Activated CD8-positive, alpha-beta memory T cell treated with anti-CD3 and anti-CD28 coated beads, Interleukin-2, amount 10 ng/mL, durations not matched to agents 7 days and 5 days (primary cell): ENCODE results near the gene CHST8. TPM values are rescaled to one million over a fixed set of nuclear protein-coding genes. Genes with fewer than 3 reads are reported as not detected.

ENCODE experiments used
- ATAC-seq: fragments of 150-1000 bp; cut with Tn5 transposase; one replicate; pipeline ENCODE4 v1.10.0; 2021; ENCODE audit warnings: moderate library complexity
- CTCF ChIA-PET: fragments of 350-600 bp; sonication (Branson Sonifier 250); formaldehyde crosslinking; loops from one replicate; lab custom pipeline; 2021; ENCODE audit warnings: antibody characterized with exemption; lab: Charles Lee
- DNase-seq: peaks from one replicate; pipeline ENCODE4 v3.0.0-alpha.2; 2020
- H3K27ac Mint-ChIP-seq: one replicate; pipeline ENCODE4 v1.8.0; 2021; ENCODE audit warnings: mild to moderate bottlenecking, mixed read lengths
- H3K27me3 Mint-ChIP-seq: one replicate; pipeline ENCODE4 v1.8.0; 2021; ENCODE audit warnings: mixed read lengths
- H3K36me3 Mint-ChIP-seq: one replicate; pipeline ENCODE4 v1.8.0; 2021; ENCODE audit warnings: mild to moderate bottlenecking, mixed read lengths
- H3K4me1 Mint-ChIP-seq: one replicate; pipeline ENCODE4 v1.8.0; 2021; ENCODE audit warnings: mixed read lengths
- H3K4me3 Mint-ChIP-seq: one replicate; pipeline ENCODE4 v1.8.0; 2021; ENCODE audit warnings: mild to moderate bottlenecking, moderate library complexity, mixed read lengths
- H3K9me3 Mint-ChIP-seq: one replicate; pipeline ENCODE4 v1.8.0; 2022; ENCODE audit warnings: low read depth, mixed read lengths
- total RNA-seq, 2 experiments: library from RNA; stranded (reverse); gene quantifications; one replicate each; pipeline ENCODE4 v1.2.3, GENCODE V29; 2021

The CHST8 gene
- total RNA-seq, 2 experiments from 2014 or later = not detected

- CTCF ChIA-PET = no interaction called here
- Mint-ChIP-seq H3K9me3 (no peaks in the 10 kb centered on the region), H3K4me3 (no peak overlapping the region), H3K4me1 (no peaks in the 10 kb centered on the region), H3K27ac (no peak overlapping the region), H3K36me3 (no peaks in the 10 kb centered on the region), H3K27me3 (no peaks in the 10 kb centered on the region)
- DNase-seq (no peak), ATAC-seq (no peak)
These were observed 79.8 kb downstream of the CHST8 start for GRCh38 chr19:33701565-33701964.

GRCh38 chr19:33702606-33703437 lies 81.1 kb downstream of the CHST8 start:
- DNase-seq = no peak
- Mint-ChIP-seq H3K9me3 (no peaks in the 10 kb centered on the region), H3K36me3 (no peaks in the 10 kb centered on the region), H3K4me1 (no peaks in the 10 kb centered on the region), H3K27ac (no peak overlapping the region), H3K27me3 (no peaks in the 10 kb centered on the region), H3K4me3 (no peak overlapping the region)
- CTCF ChIA-PET = no interaction called here
- ATAC-seq = no peak

DNA sequence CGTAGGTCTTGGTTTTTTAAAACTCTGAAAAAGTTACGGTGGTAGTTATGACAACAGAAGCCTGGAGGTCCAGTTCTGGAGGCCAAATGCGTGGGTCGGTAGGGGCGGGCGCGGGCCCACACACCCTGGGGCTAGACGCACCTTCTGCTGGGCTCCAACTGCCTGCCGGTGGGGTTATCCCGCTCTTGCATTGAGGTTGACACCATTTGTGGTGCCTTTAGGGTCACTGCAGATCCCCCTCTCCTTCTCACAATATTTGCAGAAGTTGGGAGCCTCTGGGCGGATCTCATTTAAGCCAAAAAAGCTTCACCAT lies 81.6 kb downstream of the CHST8 start:
- Mint-ChIP-seq H3K27ac (no peak overlapping the region), H3K9me3 (no peaks in the 10 kb centered on the region), H3K36me3 (no peaks in the 10 kb centered on the region), H3K4me3 (no peak overlapping the region), H3K4me1 (no peaks in the 10 kb centered on the region), H3K27me3 (peaks cover 4% of the 10 kb centered on the region)
- no peak for DNase-seq
- CTCF ChIA-PET = no interaction called here
- no peak for ATAC-seq

DNA sequence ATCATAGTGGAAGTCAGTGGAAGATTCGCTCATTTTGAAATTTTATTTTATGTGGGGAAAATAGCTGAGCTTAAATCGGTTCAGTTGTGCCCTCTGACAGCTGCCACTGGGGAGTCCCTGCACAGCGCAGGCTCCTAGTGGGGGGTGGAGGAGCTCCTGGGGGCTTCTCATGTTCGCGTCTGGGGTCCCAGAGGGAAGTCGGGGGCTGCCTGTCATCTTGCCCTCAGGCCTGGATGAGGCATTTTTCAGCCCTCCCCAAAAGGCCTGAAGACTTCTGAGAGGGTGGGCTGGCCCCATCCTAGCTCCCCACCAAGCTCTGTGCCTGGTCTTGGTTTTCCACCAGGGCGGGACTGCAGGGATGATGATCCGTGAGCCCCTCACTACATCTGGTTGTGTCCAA lies 82.1 kb downstream of the CHST8 start:
- H3K9me3 Mint-ChIP-seq = no peaks in the 10 kb centered on the region
- H3K36me3 Mint-ChIP-seq = no peaks in the 10 kb centered on the region
- H3K4me3 Mint-ChIP-seq = no peak overlapping the region
- ATAC-seq (no peak), DNase-seq (no peak)
- peaks cover 4% of the 10 kb centered on the region for H3K27me3 Mint-ChIP-seq
- H3K27ac Mint-ChIP-seq = no peak overlapping the region
- H3K4me1 Mint-ChIP-seq = no peaks in the 10 kb centered on the region
- CTCF ChIA-PET = no interaction called here

GRCh38 chr19:33704271-33704670 lies 82.5 kb downstream of the CHST8 start:
- Mint-ChIP-seq H3K27ac (no peak overlapping the region), H3K9me3 (no peaks in the 10 kb centered on the region), H3K27me3 (peaks cover 4% of the 10 kb centered on the region), H3K36me3 (no peaks in the 10 kb centered on the region), H3K4me1 (no peaks in the 10 kb centered on the region), H3K4me3 (no peak overlapping the region)
- CTCF ChIA-PET = no interaction called here
- no peak for DNase-seq
- ATAC-seq = no peak

- CTCF ChIA-PET = interaction anchor here (0.5 kb wide), 1 partner anchor 587 kb away, joined by 3 read pairs; no protein-coding TSS in a partner anchor
- Mint-ChIP-seq H3K36me3 (no peaks in the 10 kb centered on the region), H3K4me1 (no peaks in the 10 kb centered on the region), H3K4me3 (no peak overlapping the region), H3K27me3 (peaks cover 8% of the 10 kb centered on the region), H3K9me3 (no peaks in the 10 kb centered on the region), H3K27ac (no peak overlapping the region)
- DNase-seq (no peak), ATAC-seq (no peak)
These were observed 83.5 kb downstream of the CHST8 start for GRCh38 chr19:33705090-33705847.

DNA sequence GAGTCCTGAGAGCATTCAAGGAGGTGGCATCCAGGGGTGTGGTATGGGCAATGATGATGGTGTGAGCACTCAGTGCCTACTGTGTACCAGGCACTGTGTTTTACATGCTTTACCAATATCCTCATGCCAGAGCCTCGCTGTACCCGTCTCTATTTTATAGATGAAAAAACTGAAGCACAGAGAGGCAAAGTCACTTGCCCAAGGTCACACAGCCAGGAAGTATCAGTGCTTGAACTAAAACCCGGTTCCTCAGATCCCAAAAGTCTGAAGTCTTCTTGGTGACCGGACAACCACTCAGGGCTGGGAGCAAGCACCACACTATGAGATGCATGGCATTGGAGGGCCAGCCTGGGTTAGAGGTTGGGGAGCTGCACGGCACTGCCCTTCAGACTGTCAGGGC lies 84.1 kb downstream of the CHST8 start:
- H3K27ac Mint-ChIP-seq = no peak overlapping the region
- no peaks in the 10 kb centered on the region for H3K4me1 Mint-ChIP-seq
- CTCF ChIA-PET = no interaction called here
- no peaks in the 10 kb centered on the region for H3K36me3 Mint-ChIP-seq
- peaks cover 8% of the 10 kb centered on the region for H3K27me3 Mint-ChIP-seq
- ATAC-seq (no peak), DNase-seq (no peak)
- H3K4me3 Mint-ChIP-seq = no peak overlapping the region
- no peaks in the 10 kb centered on the region for H3K9me3 Mint-ChIP-seq

DNA sequence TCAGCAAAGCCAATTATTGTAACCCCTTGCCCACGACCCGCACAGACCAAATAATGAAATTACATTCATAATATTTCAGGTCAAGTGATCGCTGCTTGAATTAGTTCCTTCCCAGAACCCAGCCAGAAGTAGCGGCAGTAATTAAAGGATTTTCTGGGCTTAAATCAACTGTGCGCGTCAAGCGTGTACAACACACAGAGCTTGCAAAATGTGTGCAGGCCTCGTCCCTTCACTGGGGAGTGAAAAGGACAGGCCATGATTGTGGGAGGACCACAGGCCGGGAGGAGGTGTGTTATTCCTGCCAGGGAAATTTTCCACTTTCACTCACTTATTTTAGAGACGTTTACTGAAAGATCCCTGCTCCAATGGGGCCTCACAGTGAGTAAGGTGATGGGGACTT lies 84.9 kb downstream of the CHST8 start:
- no peak for DNase-seq
- no peak overlapping the region for H3K4me3 Mint-ChIP-seq
- no peak for ATAC-seq
- H3K27me3 Mint-ChIP-seq = peaks cover 8% of the 10 kb centered on the region
- CTCF ChIA-PET = no interaction called here
- no peaks in the 10 kb centered on the region for H3K36me3 Mint-ChIP-seq
- no peaks in the 10 kb centered on the region for H3K4me1 Mint-ChIP-seq
- H3K27ac Mint-ChIP-seq = no peak overlapping the region
- H3K9me3 Mint-ChIP-seq = no peaks in the 10 kb centered on the region

DNA sequence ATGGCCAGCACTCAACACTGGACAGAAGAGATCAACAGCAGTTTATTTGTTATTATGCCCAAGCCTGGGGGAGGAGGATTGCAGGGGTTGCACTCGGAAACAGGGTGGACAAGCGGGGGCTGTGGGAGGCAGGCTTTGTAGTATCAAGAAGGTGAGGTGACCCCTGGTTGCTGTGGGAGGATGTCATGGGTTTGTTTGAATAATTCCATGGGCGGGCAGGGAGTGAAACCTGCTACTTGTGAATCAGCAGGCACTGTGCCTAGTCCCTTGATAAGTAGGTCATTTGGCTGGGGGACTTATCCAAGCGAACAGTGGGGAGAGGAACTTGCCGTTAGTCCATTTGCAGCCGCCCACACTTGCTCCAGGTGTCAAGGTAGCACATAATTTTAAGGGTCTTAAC lies 90.5 kb downstream of the CHST8 start:
- Mint-ChIP-seq H3K4me3 (no peak overlapping the region), H3K36me3 (no peaks in the 10 kb centered on the region), H3K27ac (no peak overlapping the region), H3K4me1 (no peaks in the 10 kb centered on the region), H3K9me3 (no peaks in the 10 kb centered on the region), H3K27me3 (peaks cover 8% of the 10 kb centered on the region)
- no peak for ATAC-seq
- DNase-seq = no peak
- CTCF ChIA-PET = no interaction called here

GRCh38 chr19:33713194-33713593 lies 91.4 kb downstream of the CHST8 start:
- Mint-ChIP-seq H3K4me1 (no peaks in the 10 kb centered on the region), H3K36me3 (no peaks in the 10 kb centered on the region), H3K27ac (no peak overlapping the region), H3K4me3 (no peak overlapping the region), H3K9me3 (no peaks in the 10 kb centered on the region), H3K27me3 (peaks cover 6% of the 10 kb centered on the region)
- ATAC-seq (no peak), DNase-seq (no peak)
- CTCF ChIA-PET = no interaction called here

DNA sequence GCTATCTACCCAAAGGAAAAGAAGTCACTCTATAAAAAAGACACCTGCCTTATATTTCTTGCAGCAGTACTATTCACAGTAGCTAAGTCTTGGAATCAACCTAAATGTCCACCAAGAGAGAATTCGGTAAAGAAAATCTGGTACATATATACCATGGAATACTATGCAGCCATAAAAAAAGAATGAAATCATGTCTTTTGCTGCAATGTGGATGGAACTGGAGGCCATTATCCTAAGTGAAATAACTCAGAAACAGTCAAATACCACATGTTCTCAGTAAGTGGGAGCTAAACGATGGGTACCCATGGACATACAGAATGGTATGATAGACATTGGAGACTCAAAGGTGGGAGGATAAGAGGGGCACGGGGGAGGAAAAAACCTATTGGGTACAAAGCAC lies 92.4 kb downstream of the CHST8 start:
- Mint-ChIP-seq H3K27me3 (peaks cover 4% of the 10 kb centered on the region), H3K36me3 (no peaks in the 10 kb centered on the region), H3K27ac (no peak overlapping the region), H3K4me1 (no peaks in the 10 kb centered on the region), H3K4me3 (no peak overlapping the region), H3K9me3 (no peaks in the 10 kb centered on the region)
- DNase-seq (no peak), ATAC-seq (no peak)
- CTCF ChIA-PET = no interaction called here

GRCh38 chr19:33715462-33715861 lies 93.7 kb downstream of the CHST8 start:
- H3K9me3 Mint-ChIP-seq = no peaks in the 10 kb centered on the region
- H3K27ac Mint-ChIP-seq = no peak overlapping the region
- ATAC-seq = no peak
- no peaks in the 10 kb centered on the region for H3K27me3 Mint-ChIP-seq
- H3K4me1 Mint-ChIP-seq = no peaks in the 10 kb centered on the region
- CTCF ChIA-PET = no interaction called here
- no peaks in the 10 kb centered on the region for H3K36me3 Mint-ChIP-seq
- no peak for DNase-seq
- H3K4me3 Mint-ChIP-seq = no peak overlapping the region

DNA sequence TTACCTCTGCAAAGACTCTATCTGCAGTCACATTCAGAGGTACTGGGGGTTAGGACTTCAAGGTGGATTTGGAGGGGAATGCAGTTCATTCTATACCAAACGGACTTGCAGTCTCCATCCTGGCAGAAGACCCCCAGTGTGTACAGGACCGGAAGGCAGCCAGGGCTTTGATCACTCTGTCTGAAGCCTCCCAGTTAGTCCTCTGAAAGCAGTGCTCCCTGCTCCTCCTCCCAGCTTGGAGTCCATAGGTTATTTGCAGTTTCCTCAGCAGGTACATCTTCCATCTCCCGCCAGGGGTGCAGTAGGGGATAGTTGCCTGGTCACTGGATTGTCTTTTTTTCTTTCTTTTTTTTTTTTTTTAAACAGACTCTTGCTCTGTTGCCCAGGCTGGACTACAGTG lies 96.1 kb downstream of the CHST8 start:
- Mint-ChIP-seq H3K27ac (no peak overlapping the region), H3K4me3 (no peak overlapping the region), H3K36me3 (no peaks in the 10 kb centered on the region), H3K27me3 (no peaks in the 10 kb centered on the region), H3K4me1 (no peaks in the 10 kb centered on the region), H3K9me3 (no peaks in the 10 kb centered on the region)
- DNase-seq (no peak), ATAC-seq (no peak)
- CTCF ChIA-PET = no interaction called here

DNA sequence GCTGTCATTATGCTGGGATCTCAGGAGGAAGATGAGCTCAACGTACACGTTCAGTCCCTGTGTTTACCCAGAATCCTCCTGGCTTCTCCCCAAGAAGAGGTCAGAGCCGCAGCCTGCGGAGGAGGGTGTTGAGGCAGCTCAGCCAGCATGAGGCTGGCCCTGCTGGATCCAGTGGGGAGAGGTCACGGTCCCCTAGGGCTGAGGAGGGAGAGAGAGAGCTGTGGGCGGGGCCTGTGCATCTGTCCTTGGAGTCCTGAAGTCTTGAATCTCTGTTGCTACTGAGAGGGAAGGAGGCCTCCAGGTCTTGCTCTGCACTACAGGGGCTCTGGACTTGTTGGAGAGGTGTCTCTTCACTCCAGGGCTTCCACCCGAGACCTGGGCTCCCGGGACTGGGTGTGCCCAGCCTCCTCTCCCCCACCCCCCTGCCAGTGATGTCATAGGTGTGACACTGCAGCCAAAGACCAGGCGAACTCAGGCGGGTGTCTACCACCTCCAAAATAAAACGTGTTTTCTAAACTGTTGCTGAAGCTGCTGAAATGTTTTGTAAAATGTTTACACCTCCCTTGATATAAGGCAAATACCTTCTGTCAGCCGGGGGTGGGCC lies 97.0 kb downstream of the CHST8 start:
- H3K36me3 Mint-ChIP-seq = no peaks in the 10 kb centered on the region
- H3K4me3 Mint-ChIP-seq = no peak overlapping the region
- DNase-seq = no peak
- CTCF ChIA-PET = no interaction called here
- no peak overlapping the region for H3K27ac Mint-ChIP-seq
- no peaks in the 10 kb centered on the region for H3K27me3 Mint-ChIP-seq
- H3K9me3 Mint-ChIP-seq = no peaks in the 10 kb centered on the region
- no peak for ATAC-seq
- no peaks in the 10 kb centered on the region for H3K4me1 Mint-ChIP-seq
